ENCODE measurements around the gene NFIB. TPM values are rescaled to one million over a fixed set of nuclear protein-coding genes. Genes with fewer than 3 reads are reported as not detected.

The NFIB gene
- total RNA-seq, 2 donors from 2014 or later = 5.3 to 14.1 TPM

GRCh38 chr9:14096258-14096922 lies 217.6 kb downstream of the NFIB start:
- H3K9ac ChIP-seq (ENCODE audit: extremely low read depth, low read length, poor library complexity, severe bottlenecking) = peak overlapping the region; percentile 61
- H3K9me3 ChIP-seq (ENCODE audit: control insufficient read depth, low read length) = no peaks in the 10 kb centered on the region
- H3K4me1 ChIP-seq (ENCODE audit: control insufficient read depth, insufficient read depth, low read length) = no peaks in the 10 kb centered on the region
- WGBS, 2 experiments (ENCODE audit: insufficient coverage in 1 of 2, insufficient read length in 1 of 2) = 34 to 45% methylated on average over 9 to 15 of the region's 15 CpGs
- Mint-ChIP-seq H3K4me3 (peak overlapping the region; percentile 40), H3K27me3 (ENCODE audit: insufficient read depth) (no peaks in the 10 kb centered on the region), H3K36me3 (ENCODE audit: low read depth) (no peaks in the 10 kb centered on the region), H3K4me1 (peaks cover 32% of the 10 kb centered on the region), H3K9me3 (no peaks in the 10 kb centered on the region), H3K27ac (peak overlapping the region; percentile 91)
- H3K27ac ChIP-seq (ENCODE audit: low read depth, low read length) = peak overlapping the region; percentile 99
- no peak for TF ChIP-seq CTCF (conservative IDR thresholded peaks at IDR 0.05)
- H3K36me3 ChIP-seq (ENCODE audit: control insufficient read depth, insufficient read depth, low read length) = no peaks in the 10 kb centered on the region
- H3K27me3 ChIP-seq (ENCODE audit: control insufficient read depth, insufficient read depth, low read length, poor library complexity, severe bottlenecking) = no peaks in the 10 kb centered on the region
- peak overlapping the region; percentile 59 for H3K4me3 ChIP-seq (ENCODE audit: low read length)
- DNase-seq = no peak

DNA sequence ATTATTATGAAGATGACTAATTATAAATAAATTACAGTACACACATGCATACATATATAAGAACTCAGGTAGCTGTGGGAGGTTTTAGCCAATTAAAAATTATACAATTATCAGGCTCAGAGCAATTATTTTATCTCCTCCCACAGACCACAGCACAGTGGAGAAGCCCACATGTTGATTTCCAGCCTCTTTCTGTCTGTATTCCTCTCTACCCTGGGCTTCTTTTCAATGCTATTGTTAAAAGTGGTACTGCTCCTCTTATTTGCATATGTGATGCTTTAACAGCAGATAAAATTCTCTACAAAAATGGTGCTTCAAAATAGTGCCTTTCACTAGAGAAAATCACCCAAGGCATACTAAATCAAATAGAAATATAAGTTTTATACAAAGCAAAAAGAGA lies 218.7 kb downstream of the NFIB start:
- H3K27ac ChIP-seq (ENCODE audit: low read depth, low read length) = peak overlapping the region; percentile 99
- no peaks in the 10 kb centered on the region for H3K36me3 ChIP-seq (ENCODE audit: control insufficient read depth, insufficient read depth, low read length)
- H3K4me1 Mint-ChIP-seq = peaks cover 32% of the 10 kb centered on the region
- H3K4me3 Mint-ChIP-seq = no peak overlapping the region
- no peaks in the 10 kb centered on the region for H3K27me3 Mint-ChIP-seq (ENCODE audit: insufficient read depth)
- H3K4me1 ChIP-seq (ENCODE audit: control insufficient read depth, insufficient read depth, low read length) = no peaks in the 10 kb centered on the region
- no peaks in the 10 kb centered on the region for H3K36me3 Mint-ChIP-seq (ENCODE audit: low read depth)
- H3K4me3 ChIP-seq (ENCODE audit: low read length) = no peak overlapping the region
- H3K9me3 ChIP-seq (ENCODE audit: control insufficient read depth, low read length) = no peaks in the 10 kb centered on the region
- no peaks in the 10 kb centered on the region for H3K9me3 Mint-ChIP-seq
- peak overlapping the region; percentile 61 for H3K9ac ChIP-seq (ENCODE audit: extremely low read depth, low read length, poor library complexity, severe bottlenecking)
- no peak for TF ChIP-seq CTCF (conservative IDR thresholded peaks at IDR 0.05)
- H3K27me3 ChIP-seq (ENCODE audit: control insufficient read depth, insufficient read depth, low read length, poor library complexity, severe bottlenecking) = no peaks in the 10 kb centered on the region
- DNase-seq = no peak
- no peak overlapping the region for H3K27ac Mint-ChIP-seq

GRCh38 chr9:14094491-14094890 lies 219.4 kb downstream of the NFIB start:
- Mint-ChIP-seq H3K4me1 (peaks cover 32% of the 10 kb centered on the region), H3K9me3 (no peaks in the 10 kb centered on the region), H3K27ac (no peak overlapping the region), H3K4me3 (no peak overlapping the region), H3K36me3 (ENCODE audit: low read depth) (no peaks in the 10 kb centered on the region), H3K27me3 (ENCODE audit: insufficient read depth) (no peaks in the 10 kb centered on the region)
- Histone ChIP-seq H3K27me3 (ENCODE audit: control insufficient read depth, insufficient read depth, low read length, poor library complexity, severe bottlenecking) (no peaks in the 10 kb centered on the region), H3K9ac (ENCODE audit: extremely low read depth, low read length, poor library complexity, severe bottlenecking) (no peak overlapping the region), H3K27ac (ENCODE audit: low read depth, low read length) (no peak overlapping the region), H3K4me3 (ENCODE audit: low read length) (no peak overlapping the region), H3K36me3 (ENCODE audit: control insufficient read depth, insufficient read depth, low read length) (no peaks in the 10 kb centered on the region), H3K4me1 (ENCODE audit: control insufficient read depth, insufficient read depth, low read length) (no peaks in the 10 kb centered on the region), H3K9me3 (ENCODE audit: control insufficient read depth, low read length) (no peaks in the 10 kb centered on the region)
- no peak for TF ChIP-seq CTCF (conservative IDR thresholded peaks at IDR 0.05)
- 85% methylated on average over 5 of the region's 5 CpGs; no CpG with 5 or more reads in 1 of the 2 experiments for WGBS, 2 experiments (ENCODE audit: insufficient coverage in 1 of 2, insufficient read length in 1 of 2)
- DNase-seq = no peak

All from endodermal cell (in vitro differentiated cells).